HepG2 (cell line): ENCODE data around the gene RPS19BP1. TPM values are rescaled to one million over a fixed set of nuclear protein-coding genes. Genes with fewer than 3 reads are reported as not detected.

ENCODE experiments used
- ADNP ChIP-seq: sonication (generic); formaldehyde crosslinking; IDR thresholded peaks from 2 replicates; pipeline ENCODE4 v1.4.0; 2020; ENCODE audit warnings: missing genetic modification reagents
- ATF7-NPFF ChIP-seq: sonication (generic); formaldehyde crosslinking; IDR thresholded peaks from 2 replicates; pipeline ENCODE4 v1.8.1; 2023; ENCODE audit warnings: mild to moderate bottlenecking, low read depth, missing genetic modification reagents, moderate library complexity
- CBFB ChIP-seq: sonication (generic); formaldehyde crosslinking; IDR thresholded peaks from 2 replicates; pipeline ENCODE4 v1.4.0; 2020; ENCODE audit warnings: missing genetic modification reagents
- CBX5 ChIP-seq: sonication (generic); formaldehyde crosslinking; IDR thresholded peaks from 2 replicates; pipeline ENCODE4 v1.4.0; 2020; ENCODE audit warnings: missing genetic modification reagents, borderline replicate concordance
- CTCF ChIP-seq: sonication (generic); formaldehyde crosslinking; IDR thresholded peaks from 2 replicates; pipeline ENCODE4 v1.5.0; 2020; ENCODE audit warnings: mild to moderate bottlenecking, missing genetic modification reagents, moderate library complexity
- HMGA1 ChIP-seq: sonication (generic); formaldehyde crosslinking; conservative IDR thresholded peaks from 2 replicates; pipeline ENCODE4 v1.4.0; 2020; ENCODE audit warnings: missing genetic modification reagents
- HNRNPH1 ChIP-seq: fragments of 200-400 bp; formaldehyde crosslinking; optimal IDR thresholded peaks from 2 replicates; pipeline ENCODE3; 2017; ENCODE audit warnings: mild to moderate bottlenecking, low read depth, low read length
- IRF9 ChIP-seq: sonication (generic); formaldehyde crosslinking; IDR thresholded peaks from 2 replicates; pipeline ENCODE4 v1.8.0; 2022; ENCODE audit warnings: missing genetic modification reagents, mild to moderate bottlenecking, borderline replicate concordance
- MATR3 ChIP-seq: sonication (generic); formaldehyde crosslinking; IDR thresholded peaks from 2 replicates; pipeline ENCODE4 v1.4.0; 2020; ENCODE audit warnings: missing genetic modification reagents
- MLX ChIP-seq: IDR thresholded peaks from 2 replicates; pipeline ENCODE4 v1.6.1; 2016
- PAX8 ChIP-seq: sonication (generic); formaldehyde crosslinking; IDR thresholded peaks from 2 replicates; pipeline ENCODE4 v1.8.0; 2022; ENCODE audit warnings: mild to moderate bottlenecking, missing genetic modification reagents, borderline replicate concordance
- RFXAP ChIP-seq: sonication (generic); formaldehyde crosslinking; IDR thresholded peaks from 2 replicates; pipeline ENCODE4 v1.4.0; 2020; ENCODE audit warnings: missing genetic modification reagents, borderline replicate concordance
- RXRB ChIP-seq: IDR thresholded peaks from 2 replicates; pipeline ENCODE4 v1.6.1; 2016; ENCODE audit warnings: borderline replicate concordance, missing genetic modification reagents, missing compliant biosample characterization
- SP2 ChIP-seq: sonication (generic); formaldehyde crosslinking; IDR thresholded peaks from 2 replicates; pipeline ENCODE4 v1.5.1; 2020; ENCODE audit warnings: mild to moderate bottlenecking, missing genetic modification reagents
- TCF12 ChIP-seq, 2 experiments: fragments of 450-650 bp in 1 of 2; sonication (generic) in 1 of 2; formaldehyde crosslinking in 1 of 2; IDR thresholded peaks; 2 replicates each; pipeline versions ENCODE4 v1.6.1 to v1.8.0; 2017 to 2022; ENCODE audit warnings: antibody characterized with exemption in 1 of 2, mild to moderate bottlenecking in 1 of 2, missing genetic modification reagents in 1 of 2, moderate library complexity in 1 of 2
- TFDP2 ChIP-seq: sonication (generic); formaldehyde crosslinking; IDR thresholded peaks from 2 replicates; pipeline ENCODE4 v1.4.0; 2020; ENCODE audit warnings: missing genetic modification reagents
- TFE3 ChIP-seq: IDR thresholded peaks from 2 replicates; pipeline ENCODE4 v1.6.1; 2016
- TIGD3 ChIP-seq: sonication (generic); formaldehyde crosslinking; IDR thresholded peaks from 2 replicates; pipeline ENCODE4 v1.5.1; 2020; ENCODE audit warnings: mild to moderate bottlenecking, missing genetic modification reagents, borderline replicate concordance
- ZNF362 ChIP-seq: sonication (generic); formaldehyde crosslinking; IDR thresholded peaks from 2 replicates; pipeline ENCODE4 v1.4.0; 2020; ENCODE audit warnings: missing genetic modification reagents, mild to moderate bottlenecking, borderline replicate concordance
- ZNF616 ChIP-seq: sonication (generic); formaldehyde crosslinking; IDR thresholded peaks from 2 replicates; pipeline ENCODE4 v1.5.0; 2020; ENCODE audit warnings: low read depth, mild to moderate bottlenecking, missing genetic modification reagents
- polyA plus RNA-seq, 8 experiments: library from polyadenylated mRNA; depleted of rRNA in 3 of 8; stranded (reverse) in 7 of 8; unstranded in 1 of 8; fragments of >200 nt; fragmentation: Illumina TruSeq in 4 of 8; extraction: Trizol in 4 of 8; gene quantifications; 2 replicates each; pipeline versions ENCODE4 v1.2.1 to v1.2.3, GENCODE V29; 2011 to 2016; ENCODE audit warnings: low read depth in 4 of 8, missing spikeins in 1 of 8, mixed read lengths in 1 of 8; ENCODE audit not compliant: insufficient read depth in 1 of 8
- total RNA-seq, 5 experiments: library from RNA; depleted of rRNA; stranded (reverse); fragments of >200 nt; fragmentation: Illumina TruSeq; extraction: Trizol; gene quantifications; 2 replicates each; pipeline ENCODE4 v1.2.3, GENCODE V29; 2016; ENCODE audit warnings: low read depth in 1 of 5

Gene RPS19BP1
- total and polyA plus RNA-seq, 2 of the 13 experiments (the other 11 are each of a cell fraction or from before 2014, with no cell fraction given): 44.3 to 81.3 TPM

GRCh38 chr22:39519681-39520225 is 12.8 kb downstream of the RPS19BP1 start (continued):
- TF ChIP-seq TCF12 (IDR thresholded peaks at IDR 0.05) (no peak), TCF12 (CRISPR knock-in tag; IDR thresholded peaks at IDR 0.05) (0 out of 2 replicates have a peak, but pooled peaks have one; percentile 39), SP2 (CRISPR knock-in tag) (peak; percentile 86), TFE3 (CRISPR knock-in tag) (no peak), ZNF362 (CRISPR knock-in tag) (0 out of 2 replicates have a peak, but pooled peaks have one; percentile 33), CTCF (CRISPR knock-in tag) (peak; percentile 73), RXRB (CRISPR knock-in tag) (0 out of 2 replicates have a peak, but pooled peaks have one; percentile 7), TIGD3 (no peak; the same call in 1 of the 2 replicates), MLX (CRISPR knock-in tag) (no peak), CBFB (CRISPR knock-in tag) (peak; percentile 36; the same call in 1 of the 2 replicates), CBX5 (CRISPR knock-in tag) (no peak), ZNF616 (CRISPR knock-in tag) (no peak), HNRNPH1 (peak; percentile 75), MATR3 (CRISPR knock-in tag) (no peak), RFXAP (CRISPR knock-in tag) (peak; percentile 62; the same call in 1 of the 2 replicates), ADNP (CRISPR knock-in tag) (no peak), TFDP2 (CRISPR knock-in tag) (peak; percentile 82), IRF9 (CRISPR knock-in tag) (no peak; the same call in 1 of the 2 replicates), ATF7-NPFF (CRISPR knock-in tag) (peak; percentile 81), PAX8 (CRISPR knock-in tag) (0 out of 2 replicates have a peak, but pooled peaks have one; percentile 59), HMGA1 (no peak)
